DOHH2 (cell line): ENCODE results near the gene COL4A2.

Experiments
- EZH2phosphoT487 ChIP-seq: fragments of 200-600 bp; sonication (generic); IDR thresholded peaks from 2 replicates; pipeline ENCODE4 v1.6.1; 2017; ENCODE audit warnings: borderline replicate concordance, mild to moderate bottlenecking, antibody characterized with exemption, low read length, moderate library complexity, mixed read lengths
- TF ChIP-seq, protein P1 (sequence below): fragments of 200-600 bp; sonication (generic); IDR thresholded peaks from one replicate; pipeline ENCODE4 v1.5.1; 2014; ENCODE audit warnings: antibody characterized with exemption, mild to moderate bottlenecking, low read depth, low read length; ENCODE audit not compliant: poor library complexity, severe bottlenecking

DNA sequence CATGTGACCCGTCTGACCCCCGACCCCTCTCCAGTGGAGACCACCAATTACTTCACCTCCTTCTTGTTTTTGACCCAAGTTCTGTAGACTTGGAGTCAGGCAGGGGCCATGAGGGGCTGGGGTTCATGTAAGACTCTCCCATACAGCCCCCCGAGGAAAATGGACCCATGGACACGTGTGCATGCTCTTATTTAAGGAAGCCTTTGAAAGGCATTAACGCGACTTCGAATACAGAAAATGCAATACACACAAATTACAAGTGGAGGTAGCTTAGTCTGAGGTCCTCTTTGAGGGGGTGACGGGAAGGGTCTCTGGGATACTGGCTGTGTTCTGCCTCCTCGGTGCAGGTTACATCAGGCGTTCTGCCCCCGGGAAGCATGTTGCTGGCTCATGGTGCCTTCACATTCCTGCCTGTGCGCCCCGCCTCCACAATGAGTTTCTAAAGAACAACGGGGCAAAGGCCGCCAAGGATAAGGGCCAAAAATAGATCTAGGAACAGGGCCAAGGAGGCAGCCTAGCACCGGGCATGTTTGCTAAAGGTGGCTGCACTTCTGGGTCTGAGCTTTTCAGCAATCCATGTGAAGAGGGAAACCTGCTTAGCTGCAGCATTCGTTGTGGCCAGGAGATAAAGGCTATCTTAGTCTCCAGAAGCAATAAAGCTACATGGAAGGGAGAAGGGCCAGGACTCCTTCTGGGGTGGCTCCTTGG is 199.9 kb downstream of the COL4A2 start:
- no peak for TF ChIP-seq EZH2phosphoT487
- TF ChIP-seq, protein P1, sequence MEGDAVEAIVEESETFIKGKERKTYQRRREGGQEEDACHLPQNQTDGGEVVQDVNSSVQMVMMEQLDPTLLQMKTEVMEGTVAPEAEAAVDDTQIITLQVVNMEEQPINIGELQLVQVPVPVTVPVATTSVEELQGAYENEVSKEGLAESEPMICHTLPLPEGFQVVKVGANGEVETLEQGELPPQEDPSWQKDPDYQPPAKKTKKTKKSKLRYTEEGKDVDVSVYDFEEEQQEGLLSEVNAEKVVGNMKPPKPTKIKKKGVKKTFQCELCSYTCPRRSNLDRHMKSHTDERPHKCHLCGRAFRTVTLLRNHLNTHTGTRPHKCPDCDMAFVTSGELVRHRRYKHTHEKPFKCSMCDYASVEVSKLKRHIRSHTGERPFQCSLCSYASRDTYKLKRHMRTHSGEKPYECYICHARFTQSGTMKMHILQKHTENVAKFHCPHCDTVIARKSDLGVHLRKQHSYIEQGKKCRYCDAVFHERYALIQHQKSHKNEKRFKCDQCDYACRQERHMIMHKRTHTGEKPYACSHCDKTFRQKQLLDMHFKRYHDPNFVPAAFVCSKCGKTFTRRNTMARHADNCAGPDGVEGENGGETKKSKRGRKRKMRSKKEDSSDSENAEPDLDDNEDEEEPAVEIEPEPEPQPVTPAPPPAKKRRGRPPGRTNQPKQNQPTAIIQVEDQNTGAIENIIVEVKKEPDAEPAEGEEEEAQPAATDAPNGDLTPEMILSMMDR = no peak
